ENCODE data around the gene CD7. TPM values are rescaled to one million over a fixed set of nuclear protein-coding genes. Genes with fewer than 3 reads are reported as not detected.

Gene CD7
- total and polyA plus RNA-seq, 9 of the 15 experiments (the other 6 are each of a cell fraction or from before 2014, with no cell fraction given) = 0.21 to 0.35 TPM; not detected in 7

- CTCF ChIA-PET (ENCODE audit: low intra/inter-chr PET ratio) = no interaction called here
- Histone ChIP-seq H3K9ac (ENCODE audit: insufficient read depth in 1 of 2, low read depth in 2 of 2, low read length in 2 of 2) (peak overlapping the region in 1 of 2 experiments; percentile 31; a peak in 2 of 4 replicates), H4K20me1 (replicated peaks; ENCODE audit: control insufficient read depth, insufficient read depth, low read length) (no peaks in the 10 kb centered on the region), H3K27ac (ENCODE audit: extremely low read depth, low read depth, low read length) (no peak overlapping the region), H3K4me1 (replicated peaks in 1 of 2; ENCODE audit: control insufficient read depth in 2 of 2, insufficient read depth in 2 of 2, low read length in 2 of 2) (peaks cover 14 to 50% of the 10 kb centered on the region in 2 experiments; a peak in 4 of 5 replicates), H2AFZ (ENCODE audit: low read depth, low read length) (no peak overlapping the region), H3K27me3 (ENCODE audit: control insufficient read depth in 2 of 2, insufficient read depth in 2 of 2, low read length in 2 of 2) (no peaks in the 10 kb centered on the region), H3K4me3 (no peak overlapping the region), H3K36me3 (ENCODE audit: control insufficient read depth, insufficient read depth, low read length) (no peaks in the 10 kb centered on the region), H3K4me2 (ENCODE audit: insufficient read depth, low read length) (no peak overlapping the region), H3K9me1 (ENCODE audit: control insufficient read depth, insufficient read depth, low read length) (no peaks in the 10 kb centered on the region), H3K9me3 (replicated peaks; ENCODE audit: control insufficient read depth, insufficient read depth, low read depth, low read length) (no peaks in the 10 kb centered on the region), H3K79me2 (ENCODE audit: control insufficient read depth, insufficient read depth, low read length) (peaks cover 7% of the 10 kb centered on the region)
- BruUV-seq (replicated peaks) = no TSS peak
- WGBS (ENCODE audit: insufficient coverage, low coverage, missing lambda C conversion rate) = 74% methylated on average over 12 of the region's 12 CpGs
- DNase-seq (ENCODE audit: extremely low read depth in 1 of 4, low spot score in 3 of 4) = no peak
- TF ChIP-seq SRSF7 (optimal IDR thresholded peaks at IDR 0.05; ENCODE audit: low read depth, low read length) = no peak
- 0 out of 2 replicates have a peak, but pooled peaks have one; percentile 47 for TF ChIP-seq ZNF12 (CRISPR knock-in tag; IDR thresholded peaks at IDR 0.05)
- TF ChIP-seq YBX1 (IDR thresholded peaks at IDR 0.05) = no peak
- no peak for TF ChIP-seq TAF7 (tag; IDR thresholded peaks at IDR 0.05)
- TF ChIP-seq RBM15 (IDR thresholded peaks at IDR 0.05; ENCODE audit: insufficient read depth, low read length) = no peak
- TF ChIP-seq ADNP (tag; IDR thresholded peaks at IDR 0.05) = no peak
- TF ChIP-seq MXD1 (CRISPR knock-in tag; IDR thresholded peaks at IDR 0.05; ENCODE audit: borderline replicate concordance, poor library complexity, severe bottlenecking) = no peak
- POLR2A ChIA-PET = interaction anchor here (5.6 kb wide), 1 partner anchor 14 kb away, joined by 37 read pairs; no protein-coding TSS in a partner anchor
- in situ Hi-C loops (cut with MboI) = no loop called here
- FAIRE-seq = no peak
- intact Hi-C loops (cut with micrococcal nuclease) = no loop called here
- ATAC-seq = no peak
These were observed 39.6 kb downstream of the CD7 start for GRCh38 chr17:82277851-82278250.

Measured in K562 (cell line).